ENCODE data around the gene STAMBPL1. TPM values are rescaled to one million over a fixed set of nuclear protein-coding genes. Genes with fewer than 3 reads are reported as not detected.

Gene STAMBPL1
- total RNA-seq, 4 donors from 2014 or later = 14.4 to 26.3 (median 22.3) TPM

- 10 to 31% methylated on average over 4 to 5 of the region's 5 CpGs for WGBS, 2 donors (ENCODE audit: low coverage in 1 of 2)
- H3K27ac ChIP-seq = peak overlapping the region; percentile 76 to 98 (median 76)
- H3K4me3 ChIP-seq = peak overlapping the region in 1 of 2 donors; percentile 24
- ATAC-seq = peak; percentile 85
- no peaks in the 10 kb centered on the region for H3K9me3 ChIP-seq
- no peak for TF ChIP-seq EP300 (IDR thresholded peaks at IDR 0.05)
- TF ChIP-seq POLR2A (IDR thresholded peaks at IDR 0.05) = no peak
- TF ChIP-seq CTCF (IDR thresholded peaks at IDR 0.05) = no peak
- peak; percentile 80 for TF ChIP-seq POLR2AphosphoS5 (IDR thresholded peaks at IDR 0.05)
- H3K36me3 ChIP-seq = no peaks in the 10 kb centered on the region
- peaks cover 0 to 89% (median 2%) of the 10 kb centered on the region in 3 donors for H3K4me1 ChIP-seq
- no peaks in the 10 kb centered on the region for H3K27me3 ChIP-seq
Measured at GRCh38 chr10:88971221-88972061, 91.4 kb downstream of the STAMBPL1 start.

Other genes starting within 250 kb of the STAMBPL1 start
- not detected for gene LIPF, start 215.8 kb upstream of the STAMBPL1 start, total RNA-seq
- not detected for gene LIPK, start 174.0 kb upstream of the STAMBPL1 start, total RNA-seq
- under 1 TPM in 1 of 4 donors, not detected in 3; 0.94 TPM for gene LIPN, start 120.2 kb upstream of the STAMBPL1 start, total RNA-seq
- not detected for gene LIPM, start 77.5 kb upstream of the STAMBPL1 start, total RNA-seq
- under 1 TPM in 1 of 4 donors, not detected in 3; 0.96 TPM for gene ANKRD22, start 28.4 kb upstream of the STAMBPL1 start, total RNA-seq
- 1,000 to 10,000 TPM; 5,887 to 9,086 (median 7,887) TPM for gene ACTA2, start 72.5 kb downstream of the STAMBPL1 start, total RNA-seq
- gene FAS, start 110.6 kb downstream of the STAMBPL1 start, total RNA-seq = 10 to 100 TPM; 15.0 to 27.5 (median 19.6) TPM